Measurements from ENCODE around the gene TMEM91. TPM values are rescaled to one million over a fixed set of nuclear protein-coding genes. Genes with fewer than 3 reads are reported as not detected.

The TMEM91 gene
- total and polyA plus RNA-seq, 2 of the 13 experiments (the other 11 are each of a cell fraction or from before 2014, with no cell fraction given) = 6.3 to 10.3 TPM

- in situ Hi-C loops (cut with HindIII; ENCODE audit: extremely low pct_ligation_motif_present, low pct_unique_long_range_greater_than_20kb) (no loop called here), intact Hi-C loops (cut with micrococcal nuclease; ENCODE audit: unreplicated experiment) (no loop called here)
- 95% methylated on average over 10 of the region's 11 CpGs for WGBS (ENCODE audit: low lambda C conversion rate)
- Histone ChIP-seq H3K27me3 (ENCODE audit: control insufficient read depth in 1 of 2, insufficient read depth in 2 of 2, low read length in 2 of 2) (no peaks in the 10 kb centered on the region; a peak in 2 of 5 replicates), H3K9ac (ENCODE audit: insufficient read depth, low read depth, low read length) (no peak overlapping the region), H3K9me3 (ENCODE audit: low read length) (no peaks in the 10 kb centered on the region), H2AFZ (ENCODE audit: low read length) (no peak overlapping the region), H3K27ac (ENCODE audit: extremely low read length, insufficient read depth, low read length) (no peak overlapping the region), H3K36me3 (replicated peaks in 1 of 2; ENCODE audit: control insufficient read depth in 1 of 2, insufficient read depth in 2 of 2, low read length in 2 of 2) (no peaks in the 10 kb centered on the region), H3K4me2 (ENCODE audit: low read depth, low read length) (no peak overlapping the region), H3K79me2 (ENCODE audit: insufficient read depth, low read length) (peaks cover 10% of the 10 kb centered on the region), H4K20me1 (ENCODE audit: insufficient read depth, low read length) (no peaks in the 10 kb centered on the region), H3K4me3 (replicated peaks in 1 of 3; ENCODE audit: insufficient read depth in 1 of 3, low read depth in 2 of 3, low read length in 3 of 3) (no peak overlapping the region), H3K4me1 (ENCODE audit: insufficient read depth, low read length) (peaks cover 9% of the 10 kb centered on the region)
- ChIA-PET CTCF (ENCODE audit: low intra/inter-chr PET ratio, low total read pairs) (no interaction called here), POLR2A (no interaction called here)
- FAIRE-seq = no peak
- BruUV-seq (replicated peaks) = no TSS peak
- no peak for DNase-seq (ENCODE audit: low spot score)
- TF ChIP-seq POLR2AphosphoS2 (IDR thresholded peaks at IDR 0.05; ENCODE audit: low read depth, low read length) (no peak), ZBTB21 (CRISPR knock-in tag; IDR thresholded peaks at IDR 0.05) (no peak), USF2 (IDR thresholded peaks at IDR 0.05; ENCODE audit: low read depth, low read length) (no peak), USF2 (CRISPR knock-in tag; IDR thresholded peaks at IDR 0.05; ENCODE audit: borderline replicate concordance) (no peak), HNRNPUL1 (IDR thresholded peaks at IDR 0.05; ENCODE audit: low read depth, low read length) (no peak), FOXM1 (CRISPR knock-in tag; IDR thresholded peaks at IDR 0.05) (no peak), ZNF607 (CRISPR knock-in tag; IDR thresholded peaks at IDR 0.05; ENCODE audit: borderline replicate concordance) (no peak)
- no peak for ATAC-seq
Observed at GRCh38 chr19:41356984-41357739, 19.2 kb upstream of the TMEM91 start.

Data from HepG2 (cell line).